Cerebellar nuclear complex (tissue), 1 donor: Measurements from ENCODE around the gene GPR15.

ENCODE experiments used
- DNase-seq, 2 experiments: peaks; one replicate each; lab custom pipeline; 2025; lab: John Stamatoyannopoulos, UW

The GPR15 gene

GRCh38 chr3:98530676-98531075 is 1.1 kb upstream of the GPR15 start:
- no peak for DNase-seq

- DNase-seq: no peak
Observed at GRCh38 chr3:98532275-98532637, 478 bp downstream of the GPR15 start.

DNA sequence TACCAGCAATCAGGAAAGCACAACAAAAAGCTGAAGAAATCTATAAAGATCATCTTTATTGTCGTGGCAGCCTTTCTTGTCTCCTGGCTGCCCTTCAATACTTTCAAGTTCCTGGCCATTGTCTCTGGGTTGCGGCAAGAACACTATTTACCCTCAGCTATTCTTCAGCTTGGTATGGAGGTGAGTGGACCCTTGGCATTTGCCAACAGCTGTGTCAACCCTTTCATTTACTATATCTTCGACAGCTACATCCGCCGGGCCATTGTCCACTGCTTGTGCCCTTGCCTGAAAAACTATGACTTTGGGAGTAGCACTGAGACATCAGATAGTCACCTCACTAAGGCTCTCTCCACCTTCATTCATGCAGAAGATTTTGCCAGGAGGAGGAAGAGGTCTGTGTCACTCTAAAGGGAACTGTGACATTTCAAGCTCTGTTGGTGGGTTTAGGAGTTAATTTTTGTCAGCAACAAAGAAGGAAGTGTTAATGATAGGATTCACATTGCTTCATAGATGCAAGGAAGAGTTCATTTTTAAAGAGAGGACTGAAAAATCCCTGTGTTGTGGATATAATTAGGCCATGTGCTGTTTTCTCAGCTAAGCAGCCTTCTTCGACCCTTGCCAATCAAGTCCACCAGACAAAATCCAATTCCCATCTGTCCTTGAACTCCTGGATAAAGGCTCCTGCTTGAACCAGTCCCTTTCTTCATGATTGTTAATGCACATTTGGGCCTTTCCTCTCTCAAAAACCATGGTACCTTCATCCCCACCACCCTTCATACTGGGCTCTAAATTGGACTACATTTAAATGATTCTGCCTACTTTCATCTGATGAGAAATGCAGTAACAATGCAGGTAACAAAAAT is 1.2 kb downstream of the GPR15 start:
- DNase-seq: no peak

GRCh38 chr3:98534168-98534567 is 2.4 kb downstream of the GPR15 start:
- DNase-seq: no peak

GRCh38 chr3:98534734-98535133 is 3.0 kb downstream of the GPR15 start:
- no peak for DNase-seq

DNA sequence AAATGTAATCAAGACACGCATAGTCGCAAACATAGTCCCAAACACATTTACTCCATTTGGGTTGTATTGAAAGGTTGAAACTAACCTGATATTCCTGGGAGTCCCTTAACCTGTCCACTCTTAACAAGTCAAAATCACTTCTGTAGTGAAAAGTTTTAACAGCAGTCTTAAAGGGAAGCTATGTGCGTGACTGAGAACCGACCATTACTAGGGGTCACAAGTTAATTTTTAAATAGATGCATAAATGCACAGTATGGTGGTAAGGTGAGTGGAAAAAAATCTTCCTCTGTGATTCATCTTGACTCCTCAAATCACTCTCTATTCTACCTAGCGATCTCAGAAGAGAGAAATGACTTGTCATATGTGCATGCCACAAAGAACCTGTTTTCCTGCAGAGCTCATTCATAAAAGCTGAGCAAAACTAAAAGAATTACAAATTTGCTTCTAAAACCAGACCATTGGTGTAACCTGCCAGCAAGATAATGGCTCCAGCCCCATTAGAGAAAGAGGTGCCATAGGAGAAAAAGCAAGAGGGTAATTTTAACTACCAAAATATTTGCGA is 4.8 kb downstream of the GPR15 start:
- DNase-seq: no peak

GRCh38 chr3:98540346-98540745 is 8.6 kb downstream of the GPR15 start:
- DNase-seq: no peak

DNA sequence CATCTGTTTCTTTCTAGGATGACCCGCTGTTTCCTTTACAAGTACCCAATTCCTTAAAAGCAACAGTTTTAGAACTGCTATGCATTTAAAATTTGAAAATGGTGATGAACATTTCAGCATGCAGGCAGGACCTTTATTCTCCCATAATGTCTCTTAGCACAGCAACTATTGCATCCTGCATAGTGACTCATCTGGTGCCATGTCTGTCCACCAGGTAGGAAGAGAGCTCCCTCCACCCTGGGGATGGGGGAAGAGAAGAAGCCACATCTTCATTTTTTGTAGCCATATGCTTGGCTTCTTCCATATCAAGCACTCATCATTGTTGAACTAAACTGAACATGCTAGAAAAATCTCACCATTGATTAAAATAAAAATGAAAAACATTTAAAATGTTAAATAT is 9.9 kb downstream of the GPR15 start:
- DNase-seq: no peak

DNA sequence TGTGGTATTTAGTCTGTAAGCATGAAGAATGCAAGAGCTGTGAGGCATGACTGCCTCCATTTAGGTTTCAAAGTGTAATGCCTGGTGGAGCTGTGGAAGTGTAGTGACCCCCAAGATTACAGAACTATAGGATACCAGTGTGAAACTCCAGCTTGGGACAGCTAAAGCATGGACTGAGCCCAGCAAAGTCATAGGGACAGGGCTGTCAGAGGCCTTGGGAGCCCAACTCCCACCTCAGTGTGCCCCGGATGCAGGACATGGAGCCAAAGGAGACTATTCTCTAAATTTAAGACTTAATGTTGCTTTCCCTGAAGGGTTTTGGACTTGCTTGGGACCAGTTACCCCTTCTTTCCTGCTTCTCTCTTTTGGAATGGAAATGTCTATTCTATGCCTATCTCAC is 10.8 kb downstream of the GPR15 start:
- DNase-seq: no peak

- no peak for DNase-seq
Observed at GRCh38 chr3:98545940-98546339, 14.2 kb downstream of the GPR15 start.

- DNase-seq: no peak
Observed at GRCh38 chr3:98548544-98548943, 16.8 kb downstream of the GPR15 start.

DNA sequence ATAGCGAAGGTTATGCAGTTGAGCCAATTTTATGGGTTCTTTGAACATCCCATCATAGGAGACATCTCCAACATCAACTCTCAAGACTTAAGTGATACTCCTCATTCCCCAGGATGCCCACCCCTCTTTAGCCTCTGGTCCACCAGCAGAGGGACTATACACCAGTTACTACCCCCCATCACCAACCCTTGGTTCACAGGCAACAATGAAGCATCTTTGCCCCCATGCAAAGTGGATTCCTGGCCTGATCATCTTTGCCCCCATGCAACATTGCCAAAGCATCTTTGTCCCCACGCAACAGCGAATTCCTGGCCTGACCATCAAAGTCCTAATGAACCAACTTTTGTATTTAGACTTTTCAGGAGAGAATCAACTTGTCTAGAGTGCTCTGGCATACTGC is 19.1 kb downstream of the GPR15 start:
- DNase-seq: no peak

- DNase-seq: no peak
Observed at GRCh38 chr3:98551236-98551635, 19.5 kb downstream of the GPR15 start.

DNA sequence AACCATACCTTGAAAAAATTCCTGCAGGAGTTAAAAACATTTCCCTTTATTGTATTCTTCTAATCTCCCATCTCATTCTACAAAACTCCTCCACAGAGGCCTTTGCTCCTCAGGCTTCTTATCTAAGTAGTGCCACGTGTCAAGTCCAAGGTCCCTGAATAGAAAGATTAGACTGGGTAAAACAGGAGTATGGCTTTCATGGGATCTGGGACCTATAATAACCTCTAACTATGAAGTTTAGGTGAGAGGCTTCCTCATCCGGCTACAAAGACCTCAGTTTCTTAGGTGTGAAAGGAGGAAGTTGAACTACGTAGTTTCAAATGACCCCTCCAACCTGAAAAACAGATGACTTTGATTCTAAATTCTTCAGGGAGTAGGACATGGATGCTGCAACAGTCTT is 20.0 kb downstream of the GPR15 start:
- no peak for DNase-seq

DNA sequence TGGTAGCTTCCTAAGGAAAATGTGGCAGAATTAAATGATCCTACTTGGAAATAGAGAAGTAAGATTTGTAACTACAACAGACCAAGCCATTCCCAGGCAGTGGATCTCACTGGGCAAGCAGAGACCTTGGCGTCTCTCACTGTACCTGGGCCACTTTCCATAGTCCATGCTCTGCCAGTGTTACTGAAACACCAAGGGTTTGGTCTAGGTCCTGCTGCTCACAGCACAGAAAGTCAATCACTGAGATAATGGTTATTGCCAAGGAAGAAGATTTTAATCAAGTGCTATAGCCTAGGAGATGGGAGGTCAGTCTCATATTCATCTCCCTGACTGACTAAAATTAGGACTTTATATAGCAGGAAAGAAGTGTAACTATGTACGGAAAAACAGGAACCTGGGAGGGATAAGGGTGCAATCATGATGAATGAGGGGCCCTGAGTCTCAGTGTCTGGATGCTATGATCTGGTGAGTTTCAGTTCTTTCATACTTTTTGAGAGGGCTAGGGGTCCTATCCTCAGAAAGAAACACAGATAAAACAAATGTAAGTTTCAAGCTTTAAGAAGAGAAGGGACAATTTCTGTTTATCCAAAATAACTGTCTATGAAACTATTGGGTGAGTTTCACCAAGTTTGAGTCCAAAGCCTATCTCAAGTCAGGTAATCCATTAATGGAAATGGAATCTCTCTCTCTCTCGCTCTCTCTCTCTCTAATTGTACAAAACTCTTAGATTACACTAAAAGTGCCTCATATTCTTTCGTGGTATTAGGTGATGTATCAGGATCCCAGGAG is 20.6 kb downstream of the GPR15 start:
- DNase-seq: no peak

- DNase-seq: no peak
Observed at GRCh38 chr3:98553021-98553563, 21.3 kb downstream of the GPR15 start.

GRCh38 chr3:98553753-98554152 is 22.0 kb downstream of the GPR15 start:
- DNase-seq: no peak

DNA sequence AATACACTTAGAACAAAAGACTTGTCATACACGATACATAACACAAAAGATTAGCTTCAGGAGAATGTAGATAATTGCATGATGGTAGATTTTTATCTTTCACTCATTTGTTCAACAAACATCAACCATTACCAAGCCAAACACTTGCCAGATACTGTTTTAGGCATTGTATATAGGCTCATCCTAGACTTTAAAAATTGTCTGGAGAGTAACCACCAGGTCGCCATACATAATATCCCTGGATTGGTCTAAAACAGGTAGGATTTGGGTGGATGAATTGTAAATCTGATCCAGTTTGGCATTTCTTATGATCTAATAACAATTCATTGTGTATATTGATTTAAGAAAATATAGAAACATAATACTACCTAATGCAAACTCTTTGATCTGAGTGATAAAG is 22.8 kb downstream of the GPR15 start:
- no peak for DNase-seq

- DNase-seq: no peak
Observed at GRCh38 chr3:98555025-98555379, 23.2 kb downstream of the GPR15 start.

DNA sequence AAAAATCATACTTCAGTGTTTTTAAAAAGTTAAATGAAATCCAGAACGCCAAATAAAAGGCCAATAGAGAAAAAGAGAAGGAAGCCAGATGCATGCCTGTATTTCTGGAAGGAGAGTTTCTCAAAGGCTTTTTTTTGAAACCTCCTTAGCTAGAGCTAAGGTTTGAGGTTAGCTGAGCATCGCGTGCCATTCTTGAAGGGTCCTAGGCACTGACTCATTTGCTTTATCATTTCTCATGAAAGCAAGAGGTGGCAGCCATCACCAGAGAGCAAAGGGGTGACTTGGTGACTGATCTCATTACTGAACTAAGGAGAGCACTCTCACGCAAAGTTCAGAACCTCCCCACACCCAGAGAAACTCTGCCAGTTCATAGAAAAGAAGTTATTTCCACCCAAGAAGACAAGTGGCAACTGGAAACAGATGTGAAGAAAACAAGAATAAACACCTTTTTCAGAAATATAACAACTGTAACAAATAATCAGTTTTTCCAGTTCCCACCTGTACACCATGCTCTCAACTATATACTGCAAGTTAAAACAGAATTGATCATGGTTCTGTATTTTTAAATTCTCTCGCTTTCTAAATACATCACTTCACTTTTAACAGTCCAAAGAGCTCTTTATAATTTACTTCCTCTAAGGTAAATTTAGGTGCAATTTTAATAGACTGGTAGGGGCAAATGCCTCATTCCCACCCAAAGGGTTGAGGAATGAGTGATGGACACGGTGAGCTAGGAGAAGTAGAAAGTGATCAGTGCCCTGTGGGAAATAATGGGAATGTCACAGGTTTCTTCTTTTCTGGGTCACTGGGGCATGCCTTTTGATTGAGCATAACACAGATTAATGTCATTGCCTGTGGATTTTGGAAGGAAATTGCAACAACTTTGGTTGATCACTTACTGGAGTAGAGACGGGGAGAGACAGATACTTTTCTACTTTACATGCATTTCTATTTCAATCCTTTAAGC is 24.7 kb downstream of the GPR15 start:
- DNase-seq: no peak

DNA sequence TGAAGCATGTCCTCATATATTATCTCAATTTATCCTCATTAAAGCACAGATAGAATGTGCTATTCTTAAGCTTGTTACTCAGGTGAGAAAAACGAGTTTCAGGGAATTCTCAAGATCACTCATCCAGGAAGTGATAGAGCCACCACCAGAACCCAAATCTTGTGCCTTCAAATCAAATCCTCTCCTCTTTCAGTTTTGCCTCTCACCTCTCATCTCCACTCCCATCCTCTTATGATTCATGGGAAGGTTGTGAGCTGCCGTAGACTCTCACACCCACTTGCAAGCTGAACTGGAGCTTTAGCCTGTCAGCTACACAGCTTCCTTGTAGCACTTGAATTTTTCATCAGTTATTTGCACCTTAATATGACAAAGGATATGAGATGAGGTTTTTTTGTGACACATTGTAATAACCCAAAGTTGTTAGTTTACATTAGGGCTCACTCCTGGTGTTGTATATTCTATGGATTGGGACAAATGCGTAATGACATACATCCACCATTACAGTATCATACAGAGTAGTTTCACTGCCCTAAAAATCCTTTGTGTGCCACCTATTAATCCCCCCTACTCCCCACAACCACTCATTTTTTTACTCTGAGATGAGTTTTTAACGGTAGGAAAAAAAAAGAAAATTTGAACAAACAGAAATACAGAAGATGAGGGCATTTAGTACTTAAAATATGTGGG is 25.7 kb downstream of the GPR15 start:
- no peak for DNase-seq
